GM21447 (cell line): ENCODE results near the gene HK2.

Source experiments
- ATAC-seq: cut with Tn5 transposase; IDR thresholded peaks from one replicate; pipeline ENCODE4 v1.9.1; 2021; ENCODE audit not compliant: unreplicated experiment

Gene HK2

GRCh38 chr2:74930811-74931486 lies 97.0 kb downstream of the HK2 start:
- ATAC-seq: no peak

- no peak for ATAC-seq
Measured at GRCh38 chr2:74931940-74932339, 98.0 kb downstream of the HK2 start.

GRCh38 chr2:74935975-74936391 lies 102.1 kb downstream of the HK2 start:
- ATAC-seq: no peak

GRCh38 chr2:74937221-74937880 lies 103.4 kb downstream of the HK2 start:
- ATAC-seq: no peak

- ATAC-seq: no peak
Measured at GRCh38 chr2:74938264-74938663, 104.3 kb downstream of the HK2 start.

GRCh38 chr2:74939919-74940812 lies 106.2 kb downstream of the HK2 start:
- no peak for ATAC-seq

GRCh38 chr2:74941284-74941683 lies 107.4 kb downstream of the HK2 start:
- no peak for ATAC-seq

GRCh38 chr2:74942263-74942662 lies 108.3 kb downstream of the HK2 start:
- ATAC-seq: no peak
